Immature natural killer cell (primary cell): ENCODE measurements around the gene GREM1. TPM values are rescaled to one million over a fixed set of nuclear protein-coding genes. Genes with fewer than 3 reads are reported as not detected.

Source experiments
- DNase-seq, 3 donors: peaks; one replicate each; pipeline ENCODE4 v3.0.0; 2022; ENCODE audit warnings: mixed read lengths in 1 of 3
- H3K27ac Mint-ChIP-seq, 6 donors: one replicate each; pipeline ENCODE4 v1.8.0; 2020; ENCODE audit warnings: mixed read lengths in 6 of 6, mild to moderate bottlenecking in 5 of 6, inconsistent platforms in 4 of 6, moderate library complexity in 3 of 6
- H3K27me3 Mint-ChIP-seq, 3 donors: one replicate each; pipeline ENCODE4 v1.8.0; 2020 to 2021; ENCODE audit warnings: low read depth in 3 of 3, mild to moderate bottlenecking in 3 of 3, mixed read lengths in 3 of 3, moderate library complexity in 3 of 3, inconsistent platforms in 1 of 3
- H3K36me3 Mint-ChIP-seq, 3 donors: one replicate each; pipeline ENCODE4 v1.8.0; 2020; ENCODE audit warnings: mixed read lengths in 3 of 3, inconsistent platforms in 2 of 3, mild to moderate bottlenecking in 2 of 3
- H3K4me1 Mint-ChIP-seq, 2 donors: one replicate each; pipeline ENCODE4 v1.8.0; 2020; ENCODE audit warnings: inconsistent platforms in 2 of 2, mild to moderate bottlenecking in 2 of 2, mixed read lengths in 2 of 2, moderate library complexity in 1 of 2
- H3K4me3 Mint-ChIP-seq, 5 donors: one replicate each; pipeline ENCODE4 v1.8.0; 2020; ENCODE audit warnings: mild to moderate bottlenecking in 5 of 5, mixed read lengths in 5 of 5, inconsistent platforms in 3 of 5, moderate library complexity in 3 of 5
- H3K9me3 Mint-ChIP-seq, 6 donors: one replicate each; pipeline ENCODE4 v1.8.0; 2020; ENCODE audit warnings: mild to moderate bottlenecking in 6 of 6, mixed read lengths in 6 of 6, inconsistent platforms in 4 of 6, moderate library complexity in 3 of 6
- polyA plus RNA-seq, 3 donors: library from polyadenylated mRNA; unstranded; fragments of 300-500 nt; fragmentation: Illumina TruSeq; gene quantifications; one replicate each; pipeline ENCODE4 v1.2.3, GENCODE V29; 2021

Gene GREM1
- polyA plus RNA-seq, 3 donors from 2014 or later: not detected

- H3K4me1 Mint-ChIP-seq: no peaks in the 10 kb centered on the region
- H3K36me3 Mint-ChIP-seq: no peaks in the 10 kb centered on the region
- H3K4me3 Mint-ChIP-seq: no peak overlapping the region
- DNase-seq: no peak
- peaks cover 0 to 4% (median 0%) of the 10 kb centered on the region in 6 donors for H3K9me3 Mint-ChIP-seq
- peaks cover 7 to 14% (median 11%) of the 10 kb centered on the region in 3 donors for H3K27me3 Mint-ChIP-seq
- no peak overlapping the region for H3K27ac Mint-ChIP-seq
Measured at GRCh38 chr15:32757426-32757825, 39.6 kb downstream of the GREM1 start.

DNA sequence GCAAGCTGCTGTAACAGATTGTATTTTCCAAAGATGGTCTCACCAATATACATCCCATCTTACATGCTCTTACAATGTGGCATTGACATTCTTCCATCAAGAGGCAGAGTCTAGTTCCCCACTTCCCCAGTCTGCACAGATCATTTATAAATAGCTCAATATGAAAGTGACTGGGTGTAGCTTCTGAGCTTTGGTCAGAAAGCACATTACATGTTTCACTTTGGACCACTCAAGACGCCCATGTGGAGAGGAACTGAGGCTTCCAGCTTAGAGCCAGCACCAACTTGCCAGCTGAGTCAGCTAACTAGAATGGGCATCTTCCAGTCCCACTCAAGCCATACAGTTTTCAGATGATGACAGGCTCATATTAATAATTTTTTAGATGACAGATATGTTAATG is 45.5 kb downstream of the GREM1 start:
- H3K27me3 Mint-ChIP-seq: peaks cover 3 to 15% (median 4%) of the 10 kb centered on the region in 3 donors
- H3K4me1 Mint-ChIP-seq: no peaks in the 10 kb centered on the region
- H3K9me3 Mint-ChIP-seq: no peaks in the 10 kb centered on the region
- no peaks in the 10 kb centered on the region for H3K36me3 Mint-ChIP-seq
- H3K27ac Mint-ChIP-seq: no peak overlapping the region
- H3K4me3 Mint-ChIP-seq: no peak overlapping the region
- DNase-seq: no peak

DNA sequence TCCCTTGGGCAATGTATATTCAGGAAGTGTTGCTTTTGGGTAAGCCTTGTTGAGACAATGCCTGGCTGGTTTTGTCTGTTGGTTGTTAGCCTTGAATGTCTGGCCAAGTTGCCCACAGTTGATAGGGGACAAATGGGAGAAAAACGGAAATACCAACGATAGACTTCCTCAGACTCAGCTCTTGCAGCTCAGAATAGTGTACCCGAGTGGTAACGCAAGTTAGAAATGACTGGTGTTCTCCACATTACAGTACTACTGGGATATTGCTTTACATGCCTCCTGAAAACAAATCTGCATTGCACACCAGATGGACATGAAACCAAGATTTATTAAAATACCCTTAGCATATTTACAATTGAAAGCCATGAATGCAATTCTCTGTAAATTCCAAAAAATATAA is 47.4 kb downstream of the GREM1 start:
- Mint-ChIP-seq H3K9me3 (no peaks in the 10 kb centered on the region), H3K36me3 (no peaks in the 10 kb centered on the region), H3K4me3 (no peak overlapping the region), H3K4me1 (no peaks in the 10 kb centered on the region), H3K27me3 (peaks cover 2 to 10% (median 3%) of the 10 kb centered on the region in 3 donors), H3K27ac (no peak overlapping the region)
- DNase-seq: no peak

- DNase-seq: no peak
- no peaks in the 10 kb centered on the region for H3K9me3 Mint-ChIP-seq
- H3K4me1 Mint-ChIP-seq: no peaks in the 10 kb centered on the region
- no peaks in the 10 kb centered on the region for H3K36me3 Mint-ChIP-seq
- no peak overlapping the region for H3K27ac Mint-ChIP-seq
- H3K27me3 Mint-ChIP-seq: peaks cover 2 to 3% (median 2%) of the 10 kb centered on the region in 3 donors
- no peak overlapping the region for H3K4me3 Mint-ChIP-seq
Measured at GRCh38 chr15:32766101-32766500, 48.3 kb downstream of the GREM1 start.

DNA sequence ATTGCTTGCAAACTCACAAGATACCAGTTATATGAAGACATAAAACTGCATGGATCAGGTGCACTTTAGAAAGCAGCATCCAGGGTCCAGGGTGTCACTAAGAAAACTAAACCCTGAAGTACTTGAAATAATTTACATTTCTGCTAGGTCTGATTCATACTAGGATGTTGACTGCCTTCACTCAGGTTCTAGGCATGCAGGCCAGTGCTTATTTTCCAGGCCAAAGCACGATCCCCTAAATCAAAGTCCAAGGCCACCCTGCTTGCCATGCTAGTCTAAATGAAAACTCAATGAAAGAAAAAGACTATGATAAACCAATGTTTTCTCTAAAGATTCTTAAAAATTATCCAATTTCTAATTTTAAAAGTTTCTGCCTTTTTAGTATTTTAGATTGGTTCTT is 49.4 kb downstream of the GREM1 start:
- H3K36me3 Mint-ChIP-seq: no peaks in the 10 kb centered on the region
- DNase-seq: no peak
- peaks cover 2% of the 10 kb centered on the region in 3 donors for H3K27me3 Mint-ChIP-seq
- no peaks in the 10 kb centered on the region for H3K9me3 Mint-ChIP-seq
- no peaks in the 10 kb centered on the region for H3K4me1 Mint-ChIP-seq
- H3K27ac Mint-ChIP-seq: no peak overlapping the region
- H3K4me3 Mint-ChIP-seq: no peak overlapping the region

- Mint-ChIP-seq H3K9me3 (peaks cover 0 to 4% (median 0%) of the 10 kb centered on the region in 6 donors), H3K27me3 (peaks cover 0 to 8% (median 4%) of the 10 kb centered on the region in 3 donors), H3K27ac (no peak overlapping the region), H3K4me1 (no peaks in the 10 kb centered on the region), H3K4me3 (no peak overlapping the region), H3K36me3 (no peaks in the 10 kb centered on the region)
- no peak for DNase-seq
Measured at GRCh38 chr15:32774022-32774421, 56.2 kb downstream of the GREM1 start.

DNA sequence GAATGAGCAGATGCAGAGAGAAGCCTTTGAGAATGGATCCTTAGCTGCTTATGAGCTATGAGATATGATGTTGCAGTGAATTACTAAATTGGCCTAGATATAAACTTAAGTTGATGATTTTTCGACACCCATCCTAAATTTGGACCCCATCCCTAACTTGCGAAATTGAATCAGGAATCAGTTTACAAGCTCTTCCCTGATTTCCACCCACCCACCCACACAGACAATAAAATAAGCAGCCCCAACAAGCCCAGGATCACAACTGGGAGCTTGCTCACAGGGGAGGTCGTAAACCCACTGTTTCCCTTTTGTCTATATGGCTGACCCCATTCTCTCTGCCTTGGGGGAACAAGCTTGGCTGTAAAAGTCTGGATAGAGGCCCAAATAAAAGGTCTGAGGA is 57.3 kb downstream of the GREM1 start:
- no peak for DNase-seq
- Mint-ChIP-seq H3K9me3 (peaks cover 0 to 5% (median 0%) of the 10 kb centered on the region in 6 donors), H3K27ac (no peak overlapping the region), H3K4me1 (no peaks in the 10 kb centered on the region), H3K36me3 (no peaks in the 10 kb centered on the region), H3K4me3 (no peak overlapping the region), H3K27me3 (peaks cover 0 to 8% (median 6%) of the 10 kb centered on the region in 3 donors)

GRCh38 chr15:32778391-32779176 is 60.8 kb downstream of the GREM1 start:
- Mint-ChIP-seq H3K9me3 (peaks cover 0 to 5% (median 0%) of the 10 kb centered on the region in 6 donors), H3K27me3 (peaks cover 0 to 14% (median 3%) of the 10 kb centered on the region in 3 donors), H3K4me1 (no peaks in the 10 kb centered on the region), H3K27ac (no peak overlapping the region), H3K4me3 (no peak overlapping the region), H3K36me3 (no peaks in the 10 kb centered on the region)
- DNase-seq: no peak

DNA sequence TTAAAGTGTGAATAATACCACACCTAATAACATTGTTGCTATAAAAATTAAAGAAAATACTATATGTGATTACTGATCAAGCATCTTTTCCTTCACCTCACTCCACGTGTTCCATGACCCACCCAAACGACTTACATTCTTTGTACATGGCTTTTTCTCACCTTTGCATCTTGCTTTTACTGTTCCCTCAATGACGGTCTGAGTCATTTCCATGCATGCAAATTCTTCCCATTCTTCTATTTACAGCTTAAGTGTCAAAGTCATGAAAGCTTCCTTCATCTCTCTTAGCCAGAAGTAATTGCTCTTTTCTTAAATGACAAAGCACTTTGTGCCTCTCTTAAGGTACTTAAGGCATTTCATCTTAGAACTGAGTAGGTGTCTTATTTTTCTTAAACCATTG is 64.0 kb downstream of the GREM1 start:
- Mint-ChIP-seq H3K36me3 (no peaks in the 10 kb centered on the region), H3K4me1 (no peaks in the 10 kb centered on the region), H3K4me3 (no peak overlapping the region), H3K27ac (no peak overlapping the region), H3K9me3 (peaks cover 0 to 5% (median 0%) of the 10 kb centered on the region in 6 donors), H3K27me3 (peaks cover 0 to 13% (median 2%) of the 10 kb centered on the region in 3 donors)
- no peak for DNase-seq

GRCh38 chr15:32784581-32784980 is 66.8 kb downstream of the GREM1 start:
- no peaks in the 10 kb centered on the region for H3K4me1 Mint-ChIP-seq
- H3K27me3 Mint-ChIP-seq: peaks cover 0 to 13% (median 2%) of the 10 kb centered on the region in 3 donors
- no peaks in the 10 kb centered on the region for H3K36me3 Mint-ChIP-seq
- H3K27ac Mint-ChIP-seq: no peak overlapping the region
- no peaks in the 10 kb centered on the region for H3K9me3 Mint-ChIP-seq
- no peak overlapping the region for H3K4me3 Mint-ChIP-seq
- DNase-seq: no peak

DNA sequence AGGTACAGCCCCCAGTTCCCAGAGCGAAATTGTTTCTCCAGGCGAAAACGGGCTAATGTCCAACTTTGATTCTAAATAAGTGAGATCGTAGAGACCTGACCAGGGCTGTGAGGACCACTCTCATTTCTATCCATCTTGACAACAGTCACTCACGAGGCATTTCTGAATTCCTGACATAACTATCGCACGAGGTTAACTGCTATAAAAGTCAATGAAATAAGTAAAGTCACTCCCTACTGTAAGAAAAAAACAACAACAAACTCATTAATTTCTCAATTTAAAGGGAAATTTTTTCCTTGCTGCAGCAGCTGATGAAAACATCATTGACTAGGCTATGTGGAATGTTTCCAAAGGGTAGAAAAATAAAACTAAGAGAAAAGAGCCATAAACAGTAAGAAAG is 69.1 kb downstream of the GREM1 start:
- no peak for DNase-seq
- no peak overlapping the region for H3K27ac Mint-ChIP-seq
- peaks cover 0 to 2% (median 0%) of the 10 kb centered on the region in 6 donors for H3K9me3 Mint-ChIP-seq
- no peaks in the 10 kb centered on the region for H3K4me1 Mint-ChIP-seq
- no peaks in the 10 kb centered on the region for H3K36me3 Mint-ChIP-seq
- peaks cover 0 to 13% (median 0%) of the 10 kb centered on the region in 3 donors for H3K27me3 Mint-ChIP-seq
- H3K4me3 Mint-ChIP-seq: no peak overlapping the region

DNA sequence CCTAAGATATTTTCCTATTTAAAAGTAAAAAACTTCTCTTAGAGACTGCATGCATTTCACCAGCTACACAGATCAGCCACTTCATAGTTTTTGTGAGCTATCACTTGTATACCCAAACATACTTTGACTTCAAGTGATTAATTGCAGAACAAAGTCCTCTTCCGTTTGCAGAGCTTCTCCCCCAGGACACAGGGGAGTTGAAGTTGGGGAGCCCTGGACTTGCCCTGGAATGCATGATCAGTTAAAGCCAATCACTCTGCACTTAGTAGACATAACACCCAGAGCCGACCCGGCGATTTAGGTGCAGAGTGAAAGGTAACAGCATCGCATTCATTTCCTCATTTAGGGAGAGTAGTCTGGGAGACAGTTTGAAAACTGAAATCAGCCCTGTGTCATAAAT is 70.1 kb downstream of the GREM1 start:
- no peak for DNase-seq
- Mint-ChIP-seq H3K27me3 (peaks cover 0 to 8% (median 0%) of the 10 kb centered on the region in 3 donors), H3K4me3 (no peak overlapping the region), H3K36me3 (no peaks in the 10 kb centered on the region), H3K27ac (no peak overlapping the region), H3K4me1 (no peaks in the 10 kb centered on the region), H3K9me3 (peaks cover 0 to 2% (median 0%) of the 10 kb centered on the region in 6 donors)

- peaks cover 0 to 8% (median 0%) of the 10 kb centered on the region in 3 donors for H3K27me3 Mint-ChIP-seq
- DNase-seq: no peak
- no peak overlapping the region for H3K27ac Mint-ChIP-seq
- peaks cover 0 to 2% (median 0%) of the 10 kb centered on the region in 6 donors for H3K9me3 Mint-ChIP-seq
- no peaks in the 10 kb centered on the region for H3K4me1 Mint-ChIP-seq
- H3K4me3 Mint-ChIP-seq: no peak overlapping the region
- no peaks in the 10 kb centered on the region for H3K36me3 Mint-ChIP-seq
Measured at GRCh38 chr15:32790352-32790999, 72.7 kb downstream of the GREM1 start.

- Mint-ChIP-seq H3K36me3 (no peaks in the 10 kb centered on the region), H3K4me1 (no peaks in the 10 kb centered on the region), H3K27me3 (peaks cover 0 to 5% (median 0%) of the 10 kb centered on the region in 3 donors), H3K4me3 (no peak overlapping the region), H3K9me3 (peaks cover 0 to 2% (median 0%) of the 10 kb centered on the region in 6 donors), H3K27ac (no peak overlapping the region)
- no peak for DNase-seq
Measured at GRCh38 chr15:32792436-32792835, 74.6 kb downstream of the GREM1 start.
